Vagina (tissue), 2 donors: ENCODE results near the gene NUCB1. TPM values are rescaled to one million over a fixed set of nuclear protein-coding genes. Genes with fewer than 3 reads are reported as not detected.

Source experiments
- DNase-seq, 2 donors: peaks; one replicate each; pipeline ENCODE4 v3.0.0-alpha.2; 2017; ENCODE audit errors: extremely low spot score in 2 of 2
- H3K27ac ChIP-seq: fragments of 200-600 bp; sonication (generic); one replicate; pipeline ENCODE4 v1.5.1; 2019
- H3K27me3 ChIP-seq: fragments of 200-600 bp; sonication (generic); one replicate; pipeline ENCODE4 v1.5.1; 2019
- H3K36me3 ChIP-seq, 2 donors: fragments of 200-600 bp; sonication (generic); one replicate each; pipeline ENCODE4 v1.5.1; 2017 to 2019
- H3K4me1 ChIP-seq: fragments of 200-600 bp; sonication (generic); one replicate; pipeline ENCODE4 v1.5.1; 2019
- H3K4me3 ChIP-seq, 2 donors: fragments of 200-600 bp; sonication (generic); 1 replicate in 1 of 2; 2 replicates in 1 of 2; pipeline ENCODE4 v1.5.1; 2016 to 2019
- H3K9me3 ChIP-seq: fragments of 200-600 bp; sonication (generic); one replicate; pipeline ENCODE4 v1.5.1; 2019
- CTCF ChIP-seq, 3 experiments: fragments of 450-650 bp in 2 of 3; fragments of 200-600 bp in 1 of 3; sonication (generic) in 1 of 3; IDR thresholded peaks; one replicate each; pipeline ENCODE4 v1.5.1; 2017 to 2019; ENCODE audit warnings: antibody characterized with exemption in 3 of 3, mild to moderate bottlenecking in 2 of 3, moderate library complexity in 2 of 3
- POLR2A ChIP-seq, 2 donors: fragments of 450-650 bp; IDR thresholded peaks; one replicate each; pipeline ENCODE4 v1.6.1; 2017; ENCODE audit warnings: antibody characterized with exemption in 2 of 2, mild to moderate bottlenecking in 2 of 2, moderate library complexity in 2 of 2
- POLR2AphosphoS5 ChIP-seq, 2 donors: sonication (generic); formaldehyde crosslinking; IDR thresholded peaks; one replicate each; pipeline ENCODE4 v1.9.0; 2017; ENCODE audit warnings: antibody characterized with exemption in 2 of 2, mild to moderate bottlenecking in 2 of 2, low read depth in 1 of 2; ENCODE audit not compliant: insufficient read depth in 1 of 2
- intact Hi-C: fragments of 100-400 bp; cut with DNase I; formaldehyde crosslinking; loops from one replicate; pipeline ENCODE4 v1.15.1; 2023
- total RNA-seq: library from RNA; depleted of rRNA; stranded (reverse); fragments of >200 nt; gene quantifications from one replicate; pipeline ENCODE4 v1.2.3, GENCODE V29; 2016

The NUCB1 gene
- total RNA-seq, 1 donor from 2014 or later, result 151 TPM

DNA sequence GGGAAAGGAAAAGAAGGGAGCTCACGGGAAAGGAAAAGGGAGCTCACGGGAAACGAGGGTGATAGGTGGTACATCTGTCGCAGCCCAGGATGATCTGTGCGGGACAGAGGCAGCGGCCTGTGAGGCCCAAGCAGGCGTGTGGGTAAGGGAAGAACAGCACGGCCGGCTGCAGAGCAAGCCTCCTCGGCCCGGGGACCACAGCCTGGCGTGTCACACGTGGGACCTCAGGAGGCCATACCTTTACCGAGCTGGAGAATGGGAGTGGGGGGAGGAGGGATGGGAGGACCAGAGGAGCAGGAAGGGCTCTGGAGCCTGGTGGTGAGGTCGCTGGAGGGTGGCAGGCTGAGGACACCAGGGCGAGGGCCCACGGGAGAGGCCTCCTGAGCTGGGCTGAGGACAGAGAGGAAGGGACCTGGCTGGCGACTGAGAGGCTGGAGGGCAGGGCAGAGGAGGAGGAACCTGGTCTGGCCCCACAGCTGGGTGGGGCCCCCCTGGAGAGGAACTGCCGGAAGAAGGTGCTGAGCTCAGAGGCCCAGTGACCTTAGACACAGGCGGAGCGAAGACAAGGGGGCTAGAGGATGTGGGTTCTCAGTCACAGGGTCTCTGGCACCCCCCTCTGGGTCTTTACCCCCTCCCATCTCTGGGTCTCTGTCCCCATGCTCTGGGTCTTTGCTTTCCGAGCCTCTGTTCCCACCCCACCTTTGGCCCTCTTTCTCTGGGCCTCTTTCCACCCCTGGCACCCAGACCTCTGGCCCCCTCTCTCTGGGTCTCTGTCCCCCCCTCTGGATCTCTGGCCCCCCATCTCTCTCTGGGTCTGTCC lies 62.1 kb downstream of the NUCB1 start:
- Histone ChIP-seq H3K4me1 (peaks cover 44% of the 10 kb centered on the region), H3K27me3 (no peaks in the 10 kb centered on the region), H3K36me3 (peaks cover 0 to 8% of the 10 kb centered on the region in 2 donors), H3K4me3 (no peak overlapping the region), H3K9me3 (no peaks in the 10 kb centered on the region), H3K27ac (peak overlapping the region; percentile 96)
- TF ChIP-seq CTCF (IDR thresholded peaks at IDR 0.05) (no peak), POLR2A (IDR thresholded peaks at IDR 0.05) (peak in 1 of 2 donors; percentile 36), POLR2AphosphoS5 (IDR thresholded peaks at IDR 0.05; ENCODE audit: insufficient read depth in 1 of 2, low read depth in 1 of 2) (no peak)
- intact Hi-C loops, result loop anchor here (10.0 kb wide), 2 partner anchors 87 to 327 kb away; partner anchors contain the start of genes DBP and PPP1R15A
- peak in 1 of 2 donors; percentile 87 for DNase-seq

DNA sequence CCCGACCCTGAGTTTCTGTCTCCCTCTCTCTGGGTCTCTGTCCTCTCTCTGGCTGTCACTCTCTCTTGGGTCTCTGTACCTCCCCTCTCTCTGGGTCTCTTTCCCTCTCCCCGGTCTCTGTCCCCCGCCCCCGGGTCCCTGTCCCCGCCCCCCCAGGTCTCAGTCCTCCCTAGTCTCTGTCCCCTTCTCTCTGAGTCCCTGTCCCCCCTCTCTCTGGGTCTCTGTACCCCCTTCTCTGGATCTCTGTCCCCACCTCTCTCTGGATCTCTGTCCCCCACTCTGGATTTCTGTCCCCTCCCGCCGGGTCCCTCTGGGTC lies 62.7 kb downstream of the NUCB1 start:
- H3K9me3 ChIP-seq, result no peaks in the 10 kb centered on the region
- TF ChIP-seq CTCF (IDR thresholded peaks at IDR 0.05) (no peak), POLR2AphosphoS5 (IDR thresholded peaks at IDR 0.05; ENCODE audit: insufficient read depth in 1 of 2, low read depth in 1 of 2) (no peak), POLR2A (IDR thresholded peaks at IDR 0.05) (no peak)
- H3K4me3 ChIP-seq, result no peak overlapping the region
- H3K27ac ChIP-seq, result peak overlapping the region; percentile 96
- H3K36me3 ChIP-seq, result peaks cover 0 to 8% of the 10 kb centered on the region in 2 donors
- peaks cover 49% of the 10 kb centered on the region for H3K4me1 ChIP-seq
- H3K27me3 ChIP-seq, result no peaks in the 10 kb centered on the region
- intact Hi-C loops, result loop anchor here (10.0 kb wide), 2 partner anchors 88 to 328 kb away; partner anchors contain the start of genes DBP and PPP1R15A
- no peak for DNase-seq

- peak in 1 of 2 donors; percentile 93 for DNase-seq
- no peaks in the 10 kb centered on the region for H3K27me3 ChIP-seq
- peak overlapping the region; percentile 96 for H3K27ac ChIP-seq
- H3K9me3 ChIP-seq, result no peaks in the 10 kb centered on the region
- TF ChIP-seq CTCF (IDR thresholded peaks at IDR 0.05) (no peak), POLR2AphosphoS5 (IDR thresholded peaks at IDR 0.05; ENCODE audit: insufficient read depth in 1 of 2, low read depth in 1 of 2) (peak; percentile 81 to 94), POLR2A (IDR thresholded peaks at IDR 0.05) (peak in 1 of 2 donors; percentile 51)
- intact Hi-C loops, result loop anchor here (10.0 kb wide), 2 partner anchors 89 to 329 kb away; partner anchors contain the start of genes DBP and PPP1R15A
- H3K36me3 ChIP-seq, result peaks cover 0 to 8% of the 10 kb centered on the region in 2 donors
- H3K4me3 ChIP-seq, result peak overlapping the region; percentile 72 to 87
- H3K4me1 ChIP-seq, result peaks cover 49% of the 10 kb centered on the region
These were observed 63.5 kb downstream of the NUCB1 start for GRCh38 chr19:48963371-48964204.

DNA sequence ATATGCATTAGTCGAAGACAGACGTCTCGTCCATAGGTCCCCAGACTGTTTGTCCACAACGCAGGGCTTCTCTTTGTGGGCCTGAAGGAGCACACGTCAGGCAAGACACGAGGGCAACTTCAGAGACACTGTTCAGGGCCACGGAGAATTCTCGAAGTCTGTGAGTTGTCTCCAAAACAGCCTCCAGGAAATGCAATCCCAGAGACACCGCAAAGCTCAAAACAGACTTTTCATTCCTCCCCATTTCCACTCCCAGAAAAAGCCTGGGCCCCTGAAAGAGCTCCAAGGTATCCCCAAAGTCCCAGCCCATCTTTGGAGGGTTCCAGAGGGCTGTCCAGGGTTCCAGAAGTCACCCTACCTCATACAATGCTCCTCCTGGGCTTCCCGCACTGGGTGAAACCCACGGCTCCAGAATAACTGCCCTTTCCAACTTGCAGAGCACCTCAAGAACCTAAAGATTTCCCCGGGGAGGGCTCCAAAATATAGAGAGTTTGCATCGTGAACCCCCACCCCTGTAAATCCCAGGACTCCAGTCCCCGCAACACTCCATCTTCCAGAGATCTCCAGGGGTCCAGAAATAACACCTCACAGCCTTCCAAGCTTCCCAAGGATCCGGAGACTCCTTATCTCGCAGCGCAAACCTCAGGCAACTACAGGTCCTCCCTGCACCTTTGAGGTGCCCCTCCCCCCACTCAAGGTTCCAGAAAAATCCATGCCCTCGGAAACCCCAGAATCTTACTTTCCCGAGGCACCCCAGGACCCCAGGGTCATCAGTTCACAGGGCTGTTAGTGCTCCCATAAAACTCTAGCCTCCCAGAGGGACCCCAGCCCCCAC lies 64.3 kb downstream of the NUCB1 start:
- Histone ChIP-seq H3K27ac (peak overlapping the region; percentile 96), H3K9me3 (no peaks in the 10 kb centered on the region), H3K4me1 (peaks cover 49% of the 10 kb centered on the region), H3K4me3 (peak overlapping the region; percentile 72 to 87), H3K27me3 (no peaks in the 10 kb centered on the region), H3K36me3 (peaks cover 0 to 16% of the 10 kb centered on the region in 2 donors)
- TF ChIP-seq POLR2AphosphoS5 (IDR thresholded peaks at IDR 0.05; ENCODE audit: insufficient read depth in 1 of 2, low read depth in 1 of 2) (no peak), POLR2A (IDR thresholded peaks at IDR 0.05) (no peak), CTCF (IDR thresholded peaks at IDR 0.05) (no peak)
- peak in 1 of 2 donors; percentile 89 for DNase-seq
- intact Hi-C loops, result loop anchor here (10.0 kb wide), 2 partner anchors 90 to 330 kb away; partner anchors contain the start of genes DBP and PPP1R15A
